NCI-H1048 (cell line): Measurements from ENCODE around the gene OR2T35.

ENCODE experiments used
- DNase-seq: peaks from one replicate; lab custom pipeline; 2025; lab: John Stamatoyannopoulos, UW

The OR2T35 gene

GRCh38 chr1:248627971-248628844, 16.9 kb downstream of the OR2T35 start:
- DNase-seq = no peak

- DNase-seq = no peak
Observed at GRCh38 chr1:248625971-248626370, 19.1 kb downstream of the OR2T35 start.

GRCh38 chr1:248625166-248625565, 19.9 kb downstream of the OR2T35 start:
- no peak for DNase-seq

GRCh38 chr1:248622570-248623001, 22.5 kb downstream of the OR2T35 start:
- no peak for DNase-seq

GRCh38 chr1:248621770-248622169, 23.3 kb downstream of the OR2T35 start:
- no peak for DNase-seq

GRCh38 chr1:248618878-248619277, 26.2 kb downstream of the OR2T35 start:
- no peak for DNase-seq

GRCh38 chr1:248618119-248618518, 27.0 kb downstream of the OR2T35 start:
- no peak for DNase-seq

- DNase-seq = no peak
Observed at GRCh38 chr1:248613742-248614141, 31.3 kb downstream of the OR2T35 start.

- no peak for DNase-seq
Observed at GRCh38 chr1:248611883-248612414, 33.1 kb downstream of the OR2T35 start.

- no peak for DNase-seq
Observed at GRCh38 chr1:248610301-248610700, 34.8 kb downstream of the OR2T35 start.

GRCh38 chr1:248599396-248599795, 45.7 kb downstream of the OR2T35 start:
- DNase-seq = no peak

- no peak for DNase-seq
Observed at GRCh38 chr1:248597589-248597988, 47.5 kb downstream of the OR2T35 start, which contains the start of gene OR2T10. Gene OR2T10 (minus strand): TSS chr1:248597700. CDS start chr1:248593768, 3,932 bp downstream.

- DNase-seq = no peak
Observed at GRCh38 chr1:248596615-248597014, 48.5 kb downstream of the OR2T35 start.

GRCh38 chr1:248593226-248593625, 51.9 kb downstream of the OR2T35 start:
- no peak for DNase-seq

GRCh38 chr1:248592655-248593054, 52.4 kb downstream of the OR2T35 start:
- no peak for DNase-seq

GRCh38 chr1:248590055-248590454, 55.0 kb downstream of the OR2T35 start:
- no peak for DNase-seq

- no peak for DNase-seq
Observed at GRCh38 chr1:248589334-248589733, 55.7 kb downstream of the OR2T35 start.
